Muscle of leg (tissue), 11 donors: ENCODE results near the gene CRELD2. TPM values are rescaled to one million over a fixed set of nuclear protein-coding genes. Genes with fewer than 3 reads are reported as not detected.

Source experiments
- DNase-seq: peaks from one replicate; pipeline ENCODE4 v3.0.0; 2013
- H3K27ac ChIP-seq: one replicate; pipeline ENCODE4 v1.5.1; 2013; ENCODE audit warnings: mild to moderate bottlenecking, low read length, control low read depth
- H3K27me3 ChIP-seq: one replicate; pipeline ENCODE4 v1.6.1; 2013; ENCODE audit warnings: low read length; ENCODE audit not compliant: control insufficient read depth, insufficient read depth
- H3K36me3 ChIP-seq: one replicate; pipeline ENCODE4 v1.6.1; 2013; ENCODE audit warnings: low read length; ENCODE audit not compliant: control insufficient read depth, insufficient read depth
- H3K4me1 ChIP-seq: one replicate; pipeline ENCODE4 v1.6.1; 2013; ENCODE audit warnings: low read length; ENCODE audit not compliant: control insufficient read depth, insufficient read depth
- H3K4me3 ChIP-seq: one replicate; pipeline ENCODE4 v1.5.1; 2013; ENCODE audit warnings: low read length, control low read depth
- H3K9me3 ChIP-seq: replicated peaks from 2 replicates; pipeline ENCODE4 v1.6.1; 2013; ENCODE audit warnings: low read depth, low read length; ENCODE audit not compliant: control insufficient read depth
- WGBS: methylation state at CpG from one replicate; pipeline ENCODE4 v1.1.5; 2013; ENCODE audit warnings: missing lambda C conversion rate; ENCODE audit not compliant: insufficient coverage; 5-methylcytosine and 5-hydroxymethylcytosine counted together
- polyA plus RNA-seq, 8 donors: library from polyadenylated mRNA; unstranded; fragments of 120-200 nt; gene quantifications; one replicate each; pipeline versions ENCODE4 v1.2.1 to v1.2.3, GENCODE V29; 2013; ENCODE audit warnings: inconsistent platforms in 1 of 8, low replicate concordance in 1 of 8; ENCODE audit not compliant: insufficient read length in 8 of 8, insufficient read depth in 1 of 8
- total RNA-seq: library from RNA; stranded (reverse); fragments of 120-200 nt; gene quantifications from one replicate; pipeline ENCODE4 v1.2.4, GENCODE V29; 2013

CRELD2 gene
- total and polyA plus RNA-seq, 9 donors: 17.0 to 27.0 (median 22.2) TPM

DNA sequence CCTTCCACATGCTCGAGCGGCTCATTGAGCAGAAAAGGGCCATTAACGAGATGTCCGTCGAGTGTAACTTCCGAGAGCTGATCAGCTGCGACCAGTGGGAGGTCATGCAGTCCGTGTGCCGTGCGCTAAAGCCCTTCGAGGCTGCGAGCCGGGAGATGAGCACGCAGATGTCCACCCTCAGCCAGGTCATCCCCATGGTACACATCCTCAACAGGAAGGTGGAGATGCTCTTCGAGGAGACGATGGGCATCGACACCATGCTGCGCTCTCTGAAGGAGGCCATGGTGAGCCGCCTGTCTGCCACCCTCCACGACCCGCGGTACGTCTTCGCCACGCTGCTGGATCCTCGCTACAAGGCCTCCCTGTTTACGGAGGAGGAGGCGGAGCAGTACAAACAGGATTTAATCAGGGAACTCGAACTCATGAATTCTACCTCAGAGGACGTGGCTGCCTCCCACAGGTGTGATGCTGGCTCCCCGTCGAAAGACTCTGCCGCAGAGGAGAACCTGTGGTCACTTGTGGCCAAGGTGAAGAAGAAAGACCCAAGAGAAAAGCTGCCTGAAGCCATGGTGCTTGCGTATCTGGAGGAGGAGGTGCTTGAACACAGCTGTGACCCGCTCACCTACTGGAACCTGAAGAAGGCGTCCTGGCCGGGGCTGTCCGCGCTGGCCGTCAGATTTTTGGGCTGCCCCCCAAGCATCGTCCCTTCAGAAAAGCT, 31.9 kb upstream of the CRELD2 start:
- DNase-seq: no peak
- WGBS: 98% methylated on average over 41 of the region's 41 CpGs

DNA sequence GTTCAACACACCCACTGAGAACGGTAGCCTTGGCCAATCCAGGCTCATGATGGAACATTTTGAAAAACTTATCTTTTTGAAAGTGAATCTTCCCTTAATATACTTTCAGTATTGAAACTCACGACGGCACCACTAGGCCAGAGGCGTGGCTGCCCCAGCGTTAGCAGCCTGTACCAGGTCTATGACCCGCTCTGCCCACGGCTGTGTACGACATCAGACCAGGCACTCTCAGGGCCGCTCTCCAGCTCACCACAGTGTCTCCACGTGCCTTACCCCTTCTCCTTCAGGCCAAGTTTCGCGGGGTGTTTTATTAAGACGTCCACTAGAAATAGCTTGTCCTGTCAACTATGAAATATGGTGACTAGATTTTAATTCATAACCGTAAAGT, 31.4 kb upstream of the CRELD2 start:
- Histone ChIP-seq H3K4me3 (no peak overlapping the region), H3K4me1 (no peaks in the 10 kb centered on the region), H3K27me3 (no peaks in the 10 kb centered on the region), H3K27ac (no peak overlapping the region), H3K9me3 (peaks cover 60% of the 10 kb centered on the region), H3K36me3 (peaks cover 63% of the 10 kb centered on the region)
- DNase-seq: no peak
- 100% methylated on average over 2 of the region's 14 CpGs for WGBS

More for the DNA sequence above, 31.9 kb upstream of the CRELD2 start:
- Histone ChIP-seq H3K36me3 (peaks cover 63% of the 10 kb centered on the region), H3K4me3 (no peak overlapping the region), H3K27me3 (no peaks in the 10 kb centered on the region), H3K9me3 (peaks cover 63% of the 10 kb centered on the region), H3K4me1 (no peaks in the 10 kb centered on the region), H3K27ac (no peak overlapping the region)

DNA sequence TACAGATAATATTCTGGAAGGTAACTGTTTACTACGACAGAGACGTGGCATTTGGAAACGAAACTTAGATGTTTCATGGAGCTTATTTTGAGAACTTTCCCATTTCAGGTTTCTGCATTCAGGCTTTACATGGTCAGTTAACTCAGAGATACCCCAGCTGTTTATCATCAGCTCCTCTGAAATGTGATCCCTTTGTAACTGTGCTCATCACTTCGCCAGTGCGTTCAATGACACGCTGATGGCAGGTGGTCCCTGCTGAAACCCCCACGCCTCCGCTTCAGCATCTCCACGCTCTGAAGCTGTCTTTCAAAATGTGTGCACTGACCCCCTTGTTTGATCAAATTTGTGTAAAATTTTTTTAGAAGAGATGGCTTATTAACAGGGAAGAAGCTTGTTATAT, 30.7 kb upstream of the CRELD2 start:
- DNase-seq: no peak
- H3K27ac ChIP-seq: no peak overlapping the region
- WGBS: 87% methylated on average over 9 of the region's 9 CpGs
- no peaks in the 10 kb centered on the region for H3K4me1 ChIP-seq
- no peaks in the 10 kb centered on the region for H3K27me3 ChIP-seq
- peaks cover 66% of the 10 kb centered on the region for H3K36me3 ChIP-seq
- H3K4me3 ChIP-seq: no peak overlapping the region
- H3K9me3 ChIP-seq: peaks cover 56% of the 10 kb centered on the region

DNA sequence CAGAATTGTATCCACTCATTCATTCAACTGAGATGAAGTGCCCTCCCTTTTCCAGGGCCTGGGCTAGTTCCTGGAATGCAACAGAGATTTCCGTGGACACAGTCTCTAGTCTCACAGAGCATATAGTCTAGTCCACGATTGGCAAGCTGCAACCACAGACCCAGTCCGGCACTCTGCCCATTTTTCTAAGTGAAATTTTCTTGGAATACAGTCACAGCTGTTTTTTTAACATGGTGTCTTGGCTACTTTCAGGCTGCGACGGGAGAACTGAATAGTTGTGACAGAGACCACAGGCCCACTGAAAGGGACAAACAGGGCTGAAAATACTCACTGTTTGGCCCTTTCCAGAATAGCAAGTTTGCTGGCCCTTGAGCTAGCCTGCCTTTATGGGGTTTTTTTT, 29.4 kb upstream of the CRELD2 start:
- Histone ChIP-seq H3K27ac (no peak overlapping the region), H3K4me1 (no peaks in the 10 kb centered on the region), H3K36me3 (peaks cover 60% of the 10 kb centered on the region), H3K9me3 (peaks cover 50% of the 10 kb centered on the region), H3K4me3 (no peak overlapping the region), H3K27me3 (no peaks in the 10 kb centered on the region)
- WGBS: 97% methylated on average over 5 of the region's 5 CpGs
- DNase-seq: no peak

GRCh38 chr22:49892226-49892899, 26.1 kb upstream of the CRELD2 start:
- Histone ChIP-seq H3K4me1 (no peaks in the 10 kb centered on the region), H3K9me3 (peaks cover 37% of the 10 kb centered on the region), H3K27ac (no peak overlapping the region), H3K4me3 (no peak overlapping the region), H3K27me3 (no peaks in the 10 kb centered on the region), H3K36me3 (peaks cover 36% of the 10 kb centered on the region)
- no peak for DNase-seq
- WGBS: 94% methylated on average over 3 of the region's 4 CpGs

GRCh38 chr22:49893025-49893424, 25.4 kb upstream of the CRELD2 start:
- Histone ChIP-seq H3K27me3 (no peaks in the 10 kb centered on the region), H3K4me3 (no peak overlapping the region), H3K36me3 (peaks cover 31% of the 10 kb centered on the region), H3K27ac (no peak overlapping the region), H3K4me1 (no peaks in the 10 kb centered on the region), H3K9me3 (peaks cover 37% of the 10 kb centered on the region)
- no peak for DNase-seq
- 96% methylated on average over 3 of the region's 4 CpGs for WGBS

GRCh38 chr22:49894322-49895054, 23.9 kb upstream of the CRELD2 start:
- Histone ChIP-seq H3K9me3 (peaks cover 27% of the 10 kb centered on the region), H3K27me3 (no peaks in the 10 kb centered on the region), H3K4me3 (no peak overlapping the region), H3K36me3 (peaks cover 19% of the 10 kb centered on the region), H3K27ac (no peak overlapping the region), H3K4me1 (no peaks in the 10 kb centered on the region)
- WGBS: 92% methylated on average over 3 of the region's 8 CpGs
- no peak for DNase-seq

DNA sequence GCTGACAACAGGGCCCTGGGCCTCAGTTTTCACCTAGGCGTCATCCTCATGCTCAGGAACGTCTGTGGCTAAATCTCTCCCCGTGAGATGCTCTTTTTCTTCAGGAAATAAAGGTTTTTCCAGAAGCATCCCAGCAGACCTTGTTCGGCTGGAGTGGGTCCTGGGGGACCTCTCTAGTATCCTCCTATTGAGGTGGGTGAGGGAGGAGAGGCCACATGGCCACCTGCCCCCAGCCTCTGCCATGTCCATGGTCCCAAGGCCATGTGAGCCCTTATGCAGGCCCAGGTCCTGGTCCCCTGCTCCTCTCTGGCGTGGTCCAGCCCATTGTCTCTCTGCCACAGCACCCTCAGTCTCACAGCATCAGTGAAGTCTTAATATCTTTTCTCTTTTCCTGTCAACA, 22.2 kb upstream of the CRELD2 start:
- Histone ChIP-seq H3K27ac (no peak overlapping the region), H3K4me1 (no peaks in the 10 kb centered on the region), H3K27me3 (no peaks in the 10 kb centered on the region), H3K36me3 (peaks cover 19% of the 10 kb centered on the region), H3K9me3 (peaks cover 15% of the 10 kb centered on the region), H3K4me3 (no peak overlapping the region)
- WGBS: 85% methylated on average over 3 of the region's 5 CpGs
- no peak for DNase-seq

- H3K36me3 ChIP-seq: peaks cover 23% of the 10 kb centered on the region
- H3K4me1 ChIP-seq: no peaks in the 10 kb centered on the region
- H3K9me3 ChIP-seq: peaks cover 11% of the 10 kb centered on the region
- 80% methylated on average over 5 of the region's 8 CpGs for WGBS
- no peak overlapping the region for H3K27ac ChIP-seq
- no peak for DNase-seq
- H3K27me3 ChIP-seq: no peaks in the 10 kb centered on the region
- H3K4me3 ChIP-seq: no peak overlapping the region
Measured at GRCh38 chr22:49897015-49897684, 21.3 kb upstream of the CRELD2 start.

DNA sequence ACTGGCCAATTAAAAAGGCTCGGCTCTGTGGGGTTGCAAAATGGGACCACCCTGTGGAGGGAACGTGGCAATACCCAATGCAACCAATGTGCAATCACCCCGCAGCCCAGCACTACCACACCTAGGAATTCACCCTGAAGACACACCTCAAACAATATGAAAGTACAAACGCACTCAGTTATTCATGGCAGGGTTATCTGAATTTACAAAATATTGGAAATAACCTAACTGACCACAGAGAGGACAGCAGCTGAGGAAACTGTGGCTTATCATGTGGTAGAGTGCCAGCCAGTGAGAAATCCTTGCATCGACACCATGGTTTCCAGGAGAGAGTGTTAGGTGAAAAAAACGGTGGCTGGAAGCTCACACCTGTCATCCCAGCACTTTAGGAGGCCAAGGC, 18.9 kb upstream of the CRELD2 start:
- no peaks in the 10 kb centered on the region for H3K27me3 ChIP-seq
- DNase-seq: no peak
- peaks cover 3% of the 10 kb centered on the region for H3K9me3 ChIP-seq
- H3K36me3 ChIP-seq: peaks cover 32% of the 10 kb centered on the region
- no peak overlapping the region for H3K4me3 ChIP-seq
- no peaks in the 10 kb centered on the region for H3K4me1 ChIP-seq
- H3K27ac ChIP-seq: no peak overlapping the region
- WGBS: 90% methylated on average over 2 of the region's 6 CpGs
